ENCODE results near the gene GNL2. TPM values are rescaled to one million over a fixed set of nuclear protein-coding genes. Genes with fewer than 3 reads are reported as not detected.

GNL2 gene
- total and polyA plus RNA-seq, 10 of the 15 experiments (the other 5 are each of a cell fraction or from before 2014, with no cell fraction given) = 64.2 to 167 (median 88.2) TPM

- SMC1A ChIA-PET (ENCODE audit: uncharacterized antibody, unreplicated experiment) = no interaction called here
- ATAC-seq (no peak), FAIRE-seq (no peak), DNase-seq (ENCODE audit: low read depth, low spot score) (no peak)
- Histone ChIP-seq H3K4me1 (ENCODE audit: control insufficient read depth, insufficient read depth, low read length) (no peaks in the 10 kb centered on the region), H3K9me3 (replicated peaks; ENCODE audit: control insufficient read depth, insufficient read depth, low read length) (no peaks in the 10 kb centered on the region), H3K4me2 (ENCODE audit: control insufficient read depth, insufficient read depth) (no peak overlapping the region), H3K36me3 (ENCODE audit: control insufficient read depth in 2 of 2, insufficient read depth in 2 of 2, low read length in 1 of 2) (no peaks in the 10 kb centered on the region), H3K79me2 (ENCODE audit: control insufficient read depth, insufficient read depth, low read length) (no peaks in the 10 kb centered on the region), H3K27ac (ENCODE audit: control insufficient read depth, insufficient read depth) (no peak overlapping the region), H4K20me1 (ENCODE audit: control insufficient read depth, insufficient read depth) (no peaks in the 10 kb centered on the region), H3K27me3 (replicated peaks in 1 of 2; ENCODE audit: control insufficient read depth in 2 of 2, insufficient read depth in 2 of 2, low read length in 1 of 2) (peaks cover 5 to 7% of the 10 kb centered on the region in 2 experiments; a peak in 3 of 4 replicates), H3K9ac (ENCODE audit: control insufficient read depth, insufficient read depth, low read length) (no peak overlapping the region), H3K4me3 (no peak overlapping the region), H2AFZ (ENCODE audit: control insufficient read depth, low read depth, low read length) (no peak overlapping the region)
- POLR2A ChIA-PET = no interaction called here
- RAD21 ChIA-PET (ENCODE audit: unreplicated experiment) = no interaction called here
- CTCF ChIA-PET = no interaction called here
- in situ Hi-C loops (cut with MboI) (no loop called here), intact Hi-C loops (cut with micrococcal nuclease; ENCODE audit: unreplicated experiment) (no loop called here)
- WGBS (ENCODE audit: insufficient coverage, insufficient replicate concordance, low lambda C conversion rate, missing lambda C conversion rate) = 29% methylated on average over 5 of the region's 5 CpGs
- TF ChIP-seq SMAD1 (IDR thresholded peaks at IDR 0.05; ENCODE audit: low read depth, partially characterized antibody) (no peak), NFIC (IDR thresholded peaks at IDR 0.05; ENCODE audit: low read depth, low read length) (no peak), ZNF24 (IDR thresholded peaks at IDR 0.05) (no peak), CHD1 (IDR thresholded peaks at IDR 0.05; ENCODE audit: low read depth, low read length) (no peak), FOXM1 (IDR thresholded peaks at IDR 0.05; ENCODE audit: low read depth, low read length) (no peak), BHLHE40 (IDR thresholded peaks at IDR 0.05; ENCODE audit: borderline replicate concordance in 1 of 2, low read depth in 2 of 2, low read length in 1 of 2) (no peak), RAD51 (IDR thresholded peaks at IDR 0.05) (no peak), CTCF (IDR thresholded peaks at IDR 0.05 in 2 of 3, conservative IDR thresholded peaks at IDR 0.05 in 1 of 3; ENCODE audit: control insufficient read depth in 2 of 3, extremely low read depth in 1 of 3, insufficient read depth in 1 of 3, low read depth in 3 of 3, low read length in 3 of 3) (no peak), IRF4 (IDR thresholded peaks at IDR 0.05; ENCODE audit: low read depth, low read length) (no peak), RAD21 (IDR thresholded peaks at IDR 0.05; ENCODE audit: insufficient read depth, low read depth, low read length) (no peak), GABPA (IDR thresholded peaks at IDR 0.05; ENCODE audit: low read depth) (no peak), EGR1 (IDR thresholded peaks at IDR 0.05; ENCODE audit: borderline replicate concordance in 1 of 2, low read depth in 2 of 2, low read length in 2 of 2) (no peak), IKZF1 (conservative IDR thresholded peaks at IDR 0.05) (no peak), BCL3 (IDR thresholded peaks at IDR 0.05; ENCODE audit: borderline replicate concordance, insufficient read depth, low read depth, low read length, poor library complexity, severe bottlenecking) (no peak)
- no TSS peak for BruUV-seq (replicated peaks)
Observed at GRCh38 chr1:37614105-37614504, 18.4 kb upstream of the GNL2 start.
